ENCODE results near the gene PSMG1. TPM values are rescaled to one million over a fixed set of nuclear protein-coding genes. Genes with fewer than 3 reads are reported as not detected.
A peak's percentile ranks its signal among the peaks of the same experiment; 100 is the strongest.

Gene PSMG1
- total and polyA plus RNA-seq, 2 donors (not counting 1 experiment from before 2014, with no cell fraction given) = 55.5 to 62.3 TPM

DNA sequence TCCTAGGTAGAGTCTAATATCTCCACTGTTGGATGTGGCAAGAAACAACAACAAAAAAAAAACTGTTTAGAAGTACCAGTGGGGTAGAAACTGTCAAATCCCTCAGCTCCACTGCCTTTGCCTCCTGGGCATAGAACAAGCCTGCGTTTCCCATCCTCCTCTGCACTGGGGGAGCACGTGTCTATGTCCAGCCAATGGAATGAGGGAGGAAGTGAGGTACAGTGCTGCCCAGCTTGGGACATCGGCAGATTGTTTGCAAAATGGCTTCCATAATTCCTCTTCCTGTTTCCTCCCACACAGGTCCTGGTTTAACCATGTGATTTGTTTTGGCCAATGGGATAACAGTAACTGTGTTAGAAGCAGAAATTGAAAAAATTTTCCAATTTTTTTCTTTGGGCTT, 39.1 kb downstream of the PSMG1 start:
- no peaks in the 10 kb centered on the region for H3K27me3 ChIP-seq (ENCODE audit: control insufficient read depth, insufficient read depth, low read length)
- H3K4me3 ChIP-seq (replicated peaks in 1 of 4; ENCODE audit: control extremely low read depth in 1 of 4, insufficient read depth in 1 of 4, low read depth in 3 of 4, low read length in 4 of 4) = no peak overlapping the region
- no peaks in the 10 kb centered on the region for H3K9me3 ChIP-seq (ENCODE audit: control insufficient read depth, insufficient read depth, low read depth, low read length)
- no peaks in the 10 kb centered on the region for H3K79me2 ChIP-seq (ENCODE audit: control insufficient read depth, insufficient read depth, low read length)
- no peaks in the 10 kb centered on the region for H3K4me1 ChIP-seq (ENCODE audit: control insufficient read depth, extremely low read depth, insufficient read depth, low read length)
- no peak overlapping the region for H3K27ac ChIP-seq (ENCODE audit: insufficient read depth, low read length)
- H4K20me1 ChIP-seq (ENCODE audit: control insufficient read depth, extremely low read depth, insufficient read depth, low read length) = no peaks in the 10 kb centered on the region
- TF ChIP-seq, protein P1, sequence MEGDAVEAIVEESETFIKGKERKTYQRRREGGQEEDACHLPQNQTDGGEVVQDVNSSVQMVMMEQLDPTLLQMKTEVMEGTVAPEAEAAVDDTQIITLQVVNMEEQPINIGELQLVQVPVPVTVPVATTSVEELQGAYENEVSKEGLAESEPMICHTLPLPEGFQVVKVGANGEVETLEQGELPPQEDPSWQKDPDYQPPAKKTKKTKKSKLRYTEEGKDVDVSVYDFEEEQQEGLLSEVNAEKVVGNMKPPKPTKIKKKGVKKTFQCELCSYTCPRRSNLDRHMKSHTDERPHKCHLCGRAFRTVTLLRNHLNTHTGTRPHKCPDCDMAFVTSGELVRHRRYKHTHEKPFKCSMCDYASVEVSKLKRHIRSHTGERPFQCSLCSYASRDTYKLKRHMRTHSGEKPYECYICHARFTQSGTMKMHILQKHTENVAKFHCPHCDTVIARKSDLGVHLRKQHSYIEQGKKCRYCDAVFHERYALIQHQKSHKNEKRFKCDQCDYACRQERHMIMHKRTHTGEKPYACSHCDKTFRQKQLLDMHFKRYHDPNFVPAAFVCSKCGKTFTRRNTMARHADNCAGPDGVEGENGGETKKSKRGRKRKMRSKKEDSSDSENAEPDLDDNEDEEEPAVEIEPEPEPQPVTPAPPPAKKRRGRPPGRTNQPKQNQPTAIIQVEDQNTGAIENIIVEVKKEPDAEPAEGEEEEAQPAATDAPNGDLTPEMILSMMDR (conservative IDR thresholded peaks at IDR 0.05 in 1 of 2, IDR thresholded peaks at IDR 0.05 in 1 of 2; ENCODE audit: low read depth in 1 of 2, low read length in 2 of 2) = no peak
- no peak for TF ChIP-seq EZH2 (IDR thresholded peaks at IDR 0.05; ENCODE audit: low read length, missing control alignments)
- no peaks in the 10 kb centered on the region for H3K36me3 ChIP-seq (ENCODE audit: control insufficient read depth, insufficient read depth, low read length)
- H3K9ac ChIP-seq (ENCODE audit: insufficient read depth, low read length) = no peak overlapping the region
- no peak for DNase-seq (ENCODE audit: low read depth in 2 of 2)
- H3K4me2 ChIP-seq (ENCODE audit: extremely low read depth, insufficient read depth, low read length) = no peak overlapping the region
- H2AFZ ChIP-seq (ENCODE audit: low read length) = no peak overlapping the region

DNA sequence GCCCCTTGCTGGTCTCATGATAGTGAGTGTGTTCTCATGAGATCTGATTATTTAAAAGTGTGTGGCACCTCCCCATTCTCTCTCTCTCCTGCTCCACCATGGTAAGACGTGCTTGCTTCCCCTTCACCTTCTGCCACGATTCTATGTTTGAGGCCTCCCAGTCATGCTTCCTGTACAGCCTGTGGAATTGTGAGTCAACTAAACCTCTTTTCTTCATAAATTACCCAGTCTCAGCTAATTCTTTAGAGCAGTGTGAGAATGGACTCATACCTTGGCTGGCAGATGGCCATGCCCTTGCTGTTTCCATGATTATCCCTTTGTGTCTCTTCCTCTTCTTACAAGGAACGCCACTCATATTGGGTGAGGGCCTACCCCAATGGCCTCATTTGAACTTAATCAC, 40.3 kb downstream of the PSMG1 start:
- H3K4me1 ChIP-seq (ENCODE audit: control insufficient read depth, extremely low read depth, insufficient read depth, low read length) = no peaks in the 10 kb centered on the region
- H3K4me3 ChIP-seq (replicated peaks in 1 of 4; ENCODE audit: control extremely low read depth in 1 of 4, insufficient read depth in 1 of 4, low read depth in 3 of 4, low read length in 4 of 4) = no peak overlapping the region
- no peaks in the 10 kb centered on the region for H3K27me3 ChIP-seq (ENCODE audit: control insufficient read depth, insufficient read depth, low read length)
- DNase-seq (ENCODE audit: low read depth in 2 of 2) = no peak
- no peaks in the 10 kb centered on the region for H3K79me2 ChIP-seq (ENCODE audit: control insufficient read depth, insufficient read depth, low read length)
- H3K9me3 ChIP-seq (ENCODE audit: control insufficient read depth, insufficient read depth, low read depth, low read length) = no peaks in the 10 kb centered on the region
- no peak overlapping the region for H2AFZ ChIP-seq (ENCODE audit: low read length)
- no peak overlapping the region for H3K9ac ChIP-seq (ENCODE audit: insufficient read depth, low read length)
- no peak overlapping the region for H3K27ac ChIP-seq (ENCODE audit: insufficient read depth, low read length)
- no peaks in the 10 kb centered on the region for H3K36me3 ChIP-seq (ENCODE audit: control insufficient read depth, insufficient read depth, low read length)
- no peak overlapping the region for H3K4me2 ChIP-seq (ENCODE audit: extremely low read depth, insufficient read depth, low read length)
- no peaks in the 10 kb centered on the region for H4K20me1 ChIP-seq (ENCODE audit: control insufficient read depth, extremely low read depth, insufficient read depth, low read length)
- no peak for TF ChIP-seq EZH2 (IDR thresholded peaks at IDR 0.05; ENCODE audit: low read length, missing control alignments)
- TF ChIP-seq, protein P1 (conservative IDR thresholded peaks at IDR 0.05 in 1 of 2, IDR thresholded peaks at IDR 0.05 in 1 of 2; ENCODE audit: low read depth in 1 of 2, low read length in 2 of 2) = no peak

DNA sequence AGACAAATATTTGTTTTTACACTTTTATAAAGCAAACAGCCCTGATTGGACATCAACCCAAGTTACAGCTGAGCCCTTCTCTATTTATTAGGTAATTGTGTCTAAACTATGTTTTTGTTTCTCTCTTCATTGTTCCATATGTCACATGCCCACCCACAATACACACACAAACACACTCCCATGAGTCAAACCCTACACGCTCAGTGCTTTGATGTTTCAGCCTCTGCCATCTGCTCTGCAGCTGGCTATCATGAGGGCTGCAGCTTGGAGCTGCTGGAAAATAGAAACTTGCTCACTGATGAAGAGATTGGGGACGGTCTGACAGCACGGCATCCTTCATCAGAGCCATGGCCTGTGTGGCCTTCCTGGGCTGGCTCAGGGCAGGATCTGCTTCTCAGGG, 41.7 kb downstream of the PSMG1 start:
- Histone ChIP-seq H3K9me3 (ENCODE audit: control insufficient read depth, insufficient read depth, low read depth, low read length) (no peaks in the 10 kb centered on the region), H3K27ac (ENCODE audit: insufficient read depth, low read length) (no peak overlapping the region), H3K4me1 (ENCODE audit: control insufficient read depth, extremely low read depth, insufficient read depth, low read length) (peaks cover 7% of the 10 kb centered on the region), H4K20me1 (ENCODE audit: control insufficient read depth, extremely low read depth, insufficient read depth, low read length) (no peaks in the 10 kb centered on the region), H3K36me3 (ENCODE audit: control insufficient read depth, insufficient read depth, low read length) (no peaks in the 10 kb centered on the region), H3K27me3 (ENCODE audit: control insufficient read depth, insufficient read depth, low read length) (no peaks in the 10 kb centered on the region), H3K9ac (ENCODE audit: insufficient read depth, low read length) (no peak overlapping the region), H3K4me3 (replicated peaks in 1 of 4; ENCODE audit: control extremely low read depth in 1 of 4, insufficient read depth in 1 of 4, low read depth in 3 of 4, low read length in 4 of 4) (no peak overlapping the region), H2AFZ (ENCODE audit: low read length) (no peak overlapping the region), H3K4me2 (ENCODE audit: extremely low read depth, insufficient read depth, low read length) (peak overlapping the region; percentile 23), H3K79me2 (ENCODE audit: control insufficient read depth, insufficient read depth, low read length) (no peaks in the 10 kb centered on the region)
- DNase-seq (ENCODE audit: low read depth in 2 of 2) = peak; percentile 54 to 59
- no peak for TF ChIP-seq EZH2 (IDR thresholded peaks at IDR 0.05; ENCODE audit: low read length, missing control alignments)
- TF ChIP-seq, protein P1 (conservative IDR thresholded peaks at IDR 0.05 in 1 of 2, IDR thresholded peaks at IDR 0.05 in 1 of 2; ENCODE audit: low read depth in 1 of 2, low read length in 2 of 2) = no peak
